PC-3 (cell line): ENCODE results near the gene GPRC5A. TPM values are rescaled to one million over a fixed set of nuclear protein-coding genes. Genes with fewer than 3 reads are reported as not detected.

Experiments
- ATAC-seq: fragments of 200-7000 bp; cut with Tn5 transposase; 2 replicates; pipeline ENCODE4 v1.9.1; 2020; ENCODE audit warnings: mild to moderate bottlenecking, moderate library complexity
- BruUV-seq: library from RNA; stranded (reverse); fragments of 400-500 nt; replicated peaks from 2 replicates; lab custom pipeline; 2021; lab: Mats Ljungman, UMichigan
- CTCF ChIA-PET: fragments of 300-600 bp; sonication (Branson Sonifier 250); formaldehyde crosslinking; loops from one replicate; lab custom pipeline; 2022; ENCODE audit warnings: antibody characterized with exemption; lab: Charles Lee
- POLR2A ChIA-PET: fragments of 300-600 bp; sonication (Branson Sonifier 250); formaldehyde crosslinking; loops from one replicate; lab custom pipeline; 2022; ENCODE audit warnings: antibody characterized with exemption; ENCODE audit not compliant: unreplicated experiment; lab: Charles Lee
- DNase-seq: peaks from one replicate; pipeline ENCODE4 v3.0.0-alpha.2; 2015
- H2AFZ ChIP-seq: fragments of 300-600 bp; sonication (generic); 2 replicates; pipeline ENCODE4 v1.6.0; 2016; ENCODE audit warnings: antibody characterized with exemption, low read length
- H3F3A ChIP-seq: fragments of 300-600 bp; sonication (generic); one replicate; pipeline ENCODE4 v1.6.0; 2017; ENCODE audit warnings: antibody characterized with exemption, low read length, control low read depth, mild to moderate bottlenecking; ENCODE audit not compliant: unreplicated experiment
- H3K27ac ChIP-seq: fragments of 300-600 bp; sonication (generic); 2 replicates; pipeline ENCODE4 v1.5.1; 2016; ENCODE audit warnings: mild to moderate bottlenecking, low read length
- H3K27me3 ChIP-seq: fragments of 300-600 bp; sonication (generic); 2 replicates; pipeline ENCODE4 v1.6.1; 2016; ENCODE audit warnings: low read length, mixed read lengths
- H3K36me3 ChIP-seq: fragments of 300-600 bp; sonication (generic); 2 replicates; pipeline ENCODE4 v1.6.1; 2016; ENCODE audit warnings: low read depth, mixed run types, low read length, mixed read lengths
- H3K4me1 ChIP-seq: fragments of 300-600 bp; sonication (generic); 2 replicates; pipeline ENCODE4 v1.5.1; 2016; ENCODE audit warnings: low read length; ENCODE audit not compliant: insufficient read depth
- H3K4me2 ChIP-seq: fragments of 300-600 bp; sonication (generic); 2 replicates; pipeline ENCODE4 v1.6.0; 2016; ENCODE audit warnings: low read length
- H3K4me3 ChIP-seq: fragments of 300-600 bp; sonication (generic); 2 replicates; pipeline ENCODE4 v1.5.1; 2016; ENCODE audit warnings: mild to moderate bottlenecking, low read length, mixed read lengths
- H3K79me2 ChIP-seq: fragments of 300-600 bp; sonication (generic); 2 replicates; pipeline ENCODE4 v1.6.1; 2017; ENCODE audit warnings: low read length, mixed read lengths
- H3K9ac ChIP-seq: fragments of 300-600 bp; sonication (generic); 2 replicates; pipeline ENCODE4 v1.6.0; 2016; ENCODE audit warnings: mild to moderate bottlenecking, low read length
- H3K9me2 ChIP-seq: fragments of 300-600 bp; sonication (generic); replicated peaks from 2 replicates; pipeline ENCODE4 v1.6.1; 2016; ENCODE audit warnings: mixed run types, low read length, mixed read lengths
- H3K9me3 ChIP-seq: fragments of 300-600 bp; sonication (generic); 2 replicates; pipeline ENCODE4 v1.6.1; 2016; ENCODE audit warnings: low read length, mixed read lengths
- H4K20me1 ChIP-seq: fragments of 300-600 bp; sonication (generic); 2 replicates; pipeline ENCODE4 v1.6.1; 2016; ENCODE audit warnings: low read length, mixed read lengths
- EZH2 ChIP-seq: fragments of 300-600 bp; sonication (generic); IDR thresholded peaks from one replicate; pipeline ENCODE4 v1.6.1; 2017; ENCODE audit warnings: antibody characterized with exemption, mild to moderate bottlenecking, low read length; ENCODE audit not compliant: unreplicated experiment
- EZH2phosphoT487 ChIP-seq: fragments of 300-600 bp; sonication (generic); IDR thresholded peaks from 2 replicates; pipeline ENCODE4 v1.6.1; 2018; ENCODE audit warnings: mild to moderate bottlenecking, antibody characterized with exemption, low read length, borderline replicate concordance
- intact Hi-C: fragments of 100-400 bp; cut with micrococcal nuclease; formaldehyde crosslinking; loops from 2 replicates; pipeline ENCODE4 v1.9.0; 2023
- total RNA-seq: library from RNA; depleted of rRNA; stranded (reverse); fragments of >200 nt; gene quantifications from 2 replicates; pipeline ENCODE4 v1.2.3, GENCODE V29; 2014
- TF ChIP-seq, protein P1 (sequence below): fragments of 300-600 bp; sonication (generic); conservative IDR thresholded peaks from 2 replicates; pipeline ENCODE4 v1.5.1; 2017; ENCODE audit warnings: antibody characterized with exemption, low read depth, mild to moderate bottlenecking, low read length

The GPRC5A gene
- total RNA-seq, 1 experiment from 2014 or later, result 140 TPM

- Histone ChIP-seq H3K9ac (no peak overlapping the region), H3K27me3 (no peaks in the 10 kb centered on the region), H3K4me1 (peaks cover 48% of the 10 kb centered on the region), H3K27ac (no peak overlapping the region; the same call in 1 of the 2 replicates), H3K36me3 (peaks cover 60% of the 10 kb centered on the region), H3K4me2 (0 out of 2 replicates have a peak overlapping the region, but pooled peaks have one; percentile 14), H2AFZ (no peak overlapping the region), H3K9me3 (no peaks in the 10 kb centered on the region), H3K4me3 (no peak overlapping the region), H3K79me2 (peaks cover 100% of the 10 kb centered on the region), H3F3A (peaks cover 12% of the 10 kb centered on the region), H4K20me1 (peaks cover 78% of the 10 kb centered on the region), H3K9me2 (no peaks in the 10 kb centered on the region)
- ATAC-seq (0 out of 2 replicates have a peak, but pooled peaks have one; percentile 5), DNase-seq (peak; percentile 25)
- intact Hi-C loops, result no loop called here
- no TSS peak for BruUV-seq
- POLR2A ChIA-PET, result no interaction called here
- TF ChIP-seq EZH2, result no peak
- TF ChIP-seq EZH2phosphoT487, result no peak
- TF ChIP-seq, protein P1, sequence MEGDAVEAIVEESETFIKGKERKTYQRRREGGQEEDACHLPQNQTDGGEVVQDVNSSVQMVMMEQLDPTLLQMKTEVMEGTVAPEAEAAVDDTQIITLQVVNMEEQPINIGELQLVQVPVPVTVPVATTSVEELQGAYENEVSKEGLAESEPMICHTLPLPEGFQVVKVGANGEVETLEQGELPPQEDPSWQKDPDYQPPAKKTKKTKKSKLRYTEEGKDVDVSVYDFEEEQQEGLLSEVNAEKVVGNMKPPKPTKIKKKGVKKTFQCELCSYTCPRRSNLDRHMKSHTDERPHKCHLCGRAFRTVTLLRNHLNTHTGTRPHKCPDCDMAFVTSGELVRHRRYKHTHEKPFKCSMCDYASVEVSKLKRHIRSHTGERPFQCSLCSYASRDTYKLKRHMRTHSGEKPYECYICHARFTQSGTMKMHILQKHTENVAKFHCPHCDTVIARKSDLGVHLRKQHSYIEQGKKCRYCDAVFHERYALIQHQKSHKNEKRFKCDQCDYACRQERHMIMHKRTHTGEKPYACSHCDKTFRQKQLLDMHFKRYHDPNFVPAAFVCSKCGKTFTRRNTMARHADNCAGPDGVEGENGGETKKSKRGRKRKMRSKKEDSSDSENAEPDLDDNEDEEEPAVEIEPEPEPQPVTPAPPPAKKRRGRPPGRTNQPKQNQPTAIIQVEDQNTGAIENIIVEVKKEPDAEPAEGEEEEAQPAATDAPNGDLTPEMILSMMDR, result no peak
- CTCF ChIA-PET, result no interaction called here
Measured at GRCh38 chr12:12903642-12904609, 12.6 kb downstream of the GPRC5A start.

- peaks cover 100% of the 10 kb centered on the region for H3K79me2 ChIP-seq
- ChIA-PET CTCF (no interaction called here), POLR2A (no interaction called here)
- H3K9me3 ChIP-seq, result no peaks in the 10 kb centered on the region
- no peak for ATAC-seq
- H3K4me2 ChIP-seq, result no peak overlapping the region
- no peaks in the 10 kb centered on the region for H3K9me2 ChIP-seq
- no peak overlapping the region for H3K9ac ChIP-seq
- BruUV-seq, result no TSS peak
- H3K27me3 ChIP-seq, result no peaks in the 10 kb centered on the region
- no peak overlapping the region for H3K27ac ChIP-seq
- peaks cover 74% of the 10 kb centered on the region for H3K36me3 ChIP-seq
- H4K20me1 ChIP-seq, result peaks cover 85% of the 10 kb centered on the region
- no peak for DNase-seq
- intact Hi-C loops, result no loop called here
- H2AFZ ChIP-seq, result no peak overlapping the region
- no peaks in the 10 kb centered on the region for H3F3A ChIP-seq
- peaks cover 12% of the 10 kb centered on the region; the same call in 1 of the 2 replicates for H3K4me1 ChIP-seq
- TF ChIP-seq EZH2phosphoT487 (no peak), EZH2 (no peak)
- TF ChIP-seq, protein P1, result no peak
- no peak overlapping the region for H3K4me3 ChIP-seq
Measured at GRCh38 chr12:12907552-12907951, 16.2 kb downstream of the GPRC5A start.

DNA sequence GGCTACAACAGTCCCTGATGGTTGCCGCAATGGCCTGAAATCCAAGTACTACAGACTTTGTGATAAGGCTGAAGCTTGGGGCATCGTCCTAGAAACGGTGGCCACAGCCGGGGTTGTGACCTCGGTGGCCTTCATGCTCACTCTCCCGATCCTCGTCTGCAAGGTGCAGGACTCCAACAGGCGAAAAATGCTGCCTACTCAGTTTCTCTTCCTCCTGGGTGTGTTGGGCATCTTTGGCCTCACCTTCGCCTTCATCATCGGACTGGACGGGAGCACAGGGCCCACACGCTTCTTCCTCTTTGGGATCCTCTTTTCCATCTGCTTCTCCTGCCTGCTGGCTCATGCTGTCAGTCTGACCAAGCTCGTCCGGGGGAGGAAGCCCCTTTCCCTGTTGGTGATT is 16.9 kb downstream of the GPRC5A start:
- peaks cover 11% of the 10 kb centered on the region; the same call in 1 of the 2 replicates for H3K4me1 ChIP-seq
- ATAC-seq (no peak), DNase-seq (no peak)
- no peaks in the 10 kb centered on the region for H3K27me3 ChIP-seq
- peaks cover 88% of the 10 kb centered on the region for H4K20me1 ChIP-seq
- no peak overlapping the region for H3K9ac ChIP-seq
- H3K79me2 ChIP-seq, result peaks cover 100% of the 10 kb centered on the region
- H3K36me3 ChIP-seq, result peaks cover 79% of the 10 kb centered on the region
- ChIA-PET POLR2A (no interaction called here), CTCF (no interaction called here)
- H3K4me2 ChIP-seq, result no peak overlapping the region
- BruUV-seq, result no TSS peak
- H3F3A ChIP-seq, result peaks cover 4% of the 10 kb centered on the region
- TF ChIP-seq EZH2 (no peak), EZH2phosphoT487 (no peak)
- TF ChIP-seq, protein P1, result no peak
- H3K4me3 ChIP-seq, result no peak overlapping the region
- H3K9me3 ChIP-seq, result no peaks in the 10 kb centered on the region
- no peak overlapping the region for H2AFZ ChIP-seq
- H3K27ac ChIP-seq, result no peak overlapping the region
- intact Hi-C loops, result no loop called here
- H3K9me2 ChIP-seq, result no peaks in the 10 kb centered on the region
